ENCODE data around the gene ARG1. TPM values are rescaled to one million over a fixed set of nuclear protein-coding genes. Genes with fewer than 3 reads are reported as not detected.

Gene ARG1
- total RNA-seq, 4 donors from 2014 or later = not detected

GRCh38 chr6:131574133-131574532 is 1.1 kb downstream of the ARG1 start:
- in situ Hi-C loops (cut with MboI; ENCODE audit: low pct_ligation_motif_present in 1 of 4, low pct_unique_long_range_greater_than_20kb in 1 of 4, low sequenced_read_pairs in 3 of 4) (no loop called here), intact Hi-C loops (cut with DNase I; ENCODE audit: low total_unique reads) (no loop called here)
- 25 to 55% methylated on average over 2 of the region's 2 CpGs for WGBS, 2 donors (ENCODE audit: low coverage in 1 of 2)
- no peak for DNase-seq
- no peaks in the 10 kb centered on the region for H3K27me3 ChIP-seq
- H3K9me3 ChIP-seq = no peaks in the 10 kb centered on the region
- H3K4me3 ChIP-seq = no peak overlapping the region
- no peaks in the 10 kb centered on the region for H3K4me1 ChIP-seq
- no peak overlapping the region for H3K27ac ChIP-seq
- TF ChIP-seq POLR2A (IDR thresholded peaks at IDR 0.05) = no peak
- TF ChIP-seq, protein P1, sequence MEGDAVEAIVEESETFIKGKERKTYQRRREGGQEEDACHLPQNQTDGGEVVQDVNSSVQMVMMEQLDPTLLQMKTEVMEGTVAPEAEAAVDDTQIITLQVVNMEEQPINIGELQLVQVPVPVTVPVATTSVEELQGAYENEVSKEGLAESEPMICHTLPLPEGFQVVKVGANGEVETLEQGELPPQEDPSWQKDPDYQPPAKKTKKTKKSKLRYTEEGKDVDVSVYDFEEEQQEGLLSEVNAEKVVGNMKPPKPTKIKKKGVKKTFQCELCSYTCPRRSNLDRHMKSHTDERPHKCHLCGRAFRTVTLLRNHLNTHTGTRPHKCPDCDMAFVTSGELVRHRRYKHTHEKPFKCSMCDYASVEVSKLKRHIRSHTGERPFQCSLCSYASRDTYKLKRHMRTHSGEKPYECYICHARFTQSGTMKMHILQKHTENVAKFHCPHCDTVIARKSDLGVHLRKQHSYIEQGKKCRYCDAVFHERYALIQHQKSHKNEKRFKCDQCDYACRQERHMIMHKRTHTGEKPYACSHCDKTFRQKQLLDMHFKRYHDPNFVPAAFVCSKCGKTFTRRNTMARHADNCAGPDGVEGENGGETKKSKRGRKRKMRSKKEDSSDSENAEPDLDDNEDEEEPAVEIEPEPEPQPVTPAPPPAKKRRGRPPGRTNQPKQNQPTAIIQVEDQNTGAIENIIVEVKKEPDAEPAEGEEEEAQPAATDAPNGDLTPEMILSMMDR (IDR thresholded peaks at IDR 0.05) = no peak
- no peak for TF ChIP-seq POLR2AphosphoS5 (IDR thresholded peaks at IDR 0.05)
- no peak for TF ChIP-seq EP300 (IDR thresholded peaks at IDR 0.05; ENCODE audit: low read depth)
- H3K36me3 ChIP-seq = peaks cover 0 to 13% (median 3%) of the 10 kb centered on the region in 4 donors

DNA sequence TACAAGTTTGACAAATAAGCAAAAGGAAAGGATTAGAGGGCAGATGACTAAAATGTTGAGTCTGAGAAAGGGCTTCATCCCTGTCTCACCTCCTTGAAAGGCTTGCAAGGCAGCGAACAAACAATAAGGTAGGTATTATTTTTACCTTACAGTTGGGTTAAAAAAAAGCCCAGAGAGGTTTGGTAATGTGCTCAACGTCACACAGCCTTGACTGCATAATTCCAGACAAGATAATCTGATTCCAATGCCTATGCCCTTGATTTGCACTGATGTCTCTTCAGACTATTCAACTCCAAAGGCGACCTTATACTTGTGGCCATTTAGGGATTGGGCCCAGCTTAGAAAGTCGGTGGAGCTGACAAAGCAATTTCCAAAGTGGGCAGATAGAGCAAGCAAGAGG is 1.7 kb downstream of the ARG1 start:
- Histone ChIP-seq H3K27me3 (no peaks in the 10 kb centered on the region), H3K4me1 (no peaks in the 10 kb centered on the region), H3K27ac (no peak overlapping the region), H3K9me3 (no peaks in the 10 kb centered on the region), H3K4me3 (no peak overlapping the region), H3K36me3 (peaks cover 0 to 15% (median 5%) of the 10 kb centered on the region in 4 donors)
- DNase-seq = no peak
- in situ Hi-C loops (cut with MboI; ENCODE audit: low pct_ligation_motif_present in 1 of 4, low pct_unique_long_range_greater_than_20kb in 1 of 4, low sequenced_read_pairs in 3 of 4) = no loop called here
- intact Hi-C loops (cut with DNase I; ENCODE audit: low total_unique reads) = no loop called here
- WGBS, 2 donors (ENCODE audit: low coverage in 1 of 2) = 88 to 97% methylated on average over 4 of the region's 4 CpGs
- no peak for TF ChIP-seq POLR2A (IDR thresholded peaks at IDR 0.05)
- no peak for TF ChIP-seq POLR2AphosphoS5 (IDR thresholded peaks at IDR 0.05)
- TF ChIP-seq EP300 (IDR thresholded peaks at IDR 0.05; ENCODE audit: low read depth) = no peak
- TF ChIP-seq, protein P1 (IDR thresholded peaks at IDR 0.05) = no peak

GRCh38 chr6:131575834-131576478 is 2.9 kb downstream of the ARG1 start:
- H3K9me3 ChIP-seq = no peaks in the 10 kb centered on the region
- H3K36me3 ChIP-seq = peaks cover 0 to 19% (median 9%) of the 10 kb centered on the region in 4 donors
- intact Hi-C loops (cut with DNase I; ENCODE audit: low total_unique reads) (no loop called here), in situ Hi-C loops (cut with MboI; ENCODE audit: low pct_ligation_motif_present in 1 of 4, low pct_unique_long_range_greater_than_20kb in 1 of 4, low sequenced_read_pairs in 3 of 4) (no loop called here)
- no peak for DNase-seq
- no peak overlapping the region for H3K27ac ChIP-seq
- TF ChIP-seq EP300 (IDR thresholded peaks at IDR 0.05; ENCODE audit: low read depth) (no peak), POLR2A (IDR thresholded peaks at IDR 0.05) (no peak), POLR2AphosphoS5 (IDR thresholded peaks at IDR 0.05) (no peak)
- TF ChIP-seq, protein P1 (IDR thresholded peaks at IDR 0.05) = no peak
- no peak overlapping the region for H3K4me3 ChIP-seq
- H3K4me1 ChIP-seq = no peaks in the 10 kb centered on the region
- H3K27me3 ChIP-seq = no peaks in the 10 kb centered on the region
- WGBS, 2 donors (ENCODE audit: low coverage in 1 of 2) = 92 to 100% methylated on average over 2 to 5 of the region's 5 CpGs

GRCh38 chr6:131581523-131581922 is 8.5 kb downstream of the ARG1 start:
- peaks cover 0 to 49% (median 25%) of the 10 kb centered on the region in 4 donors for H3K36me3 ChIP-seq
- in situ Hi-C loops (cut with MboI; ENCODE audit: low pct_ligation_motif_present in 1 of 4, low pct_unique_long_range_greater_than_20kb in 1 of 4, low sequenced_read_pairs in 3 of 4) = no loop called here
- TF ChIP-seq, protein P1 (IDR thresholded peaks at IDR 0.05) = no peak
- no peak for TF ChIP-seq EP300 (IDR thresholded peaks at IDR 0.05; ENCODE audit: low read depth)
- TF ChIP-seq POLR2A (IDR thresholded peaks at IDR 0.05) = no peak
- TF ChIP-seq POLR2AphosphoS5 (IDR thresholded peaks at IDR 0.05) = no peak
- no peaks in the 10 kb centered on the region for H3K9me3 ChIP-seq
- no peak overlapping the region for H3K4me3 ChIP-seq
- intact Hi-C loops (cut with DNase I; ENCODE audit: low total_unique reads) = no loop called here
- DNase-seq = no peak
- no peaks in the 10 kb centered on the region for H3K4me1 ChIP-seq
- H3K27me3 ChIP-seq = no peaks in the 10 kb centered on the region
- H3K27ac ChIP-seq = no peak overlapping the region

Measured in transverse colon (tissue), 4 donors.